DMS53 treated with DMSO at 0.1 percent for 48 hours (cell line): ENCODE results near the gene FNDC3B.
"Not testable (repeated sequence)": the region's sequence is repeated elsewhere in the genome, so short reads cannot be mapped to it uniquely, and the experiment has no call there.

Experiments used
- DNase-seq: peaks from one replicate; lab custom pipeline; 2025; ENCODE audit not compliant: unreplicated experiment; lab: John Stamatoyannopoulos, UW

FNDC3B gene

DNA sequence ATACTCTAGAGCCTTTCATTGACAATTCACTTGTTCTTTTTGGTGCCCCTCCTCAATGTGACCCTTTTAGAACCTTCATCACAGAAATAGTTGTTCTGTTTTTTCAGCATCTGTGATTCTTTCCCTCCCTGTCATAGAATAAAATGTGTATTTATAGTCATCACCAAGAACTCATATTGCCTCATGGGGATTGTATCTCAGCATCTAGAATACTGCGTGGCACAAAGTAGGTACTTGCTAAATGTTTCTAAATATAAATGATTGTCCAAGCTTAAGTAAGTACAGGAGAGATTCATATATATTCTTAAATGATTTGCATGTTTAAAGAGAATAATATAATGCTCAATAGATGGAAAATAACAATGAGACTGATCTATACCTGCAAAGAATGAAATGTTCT is 190.1 kb downstream of the FNDC3B start:
- DNase-seq, result no peak

DNA sequence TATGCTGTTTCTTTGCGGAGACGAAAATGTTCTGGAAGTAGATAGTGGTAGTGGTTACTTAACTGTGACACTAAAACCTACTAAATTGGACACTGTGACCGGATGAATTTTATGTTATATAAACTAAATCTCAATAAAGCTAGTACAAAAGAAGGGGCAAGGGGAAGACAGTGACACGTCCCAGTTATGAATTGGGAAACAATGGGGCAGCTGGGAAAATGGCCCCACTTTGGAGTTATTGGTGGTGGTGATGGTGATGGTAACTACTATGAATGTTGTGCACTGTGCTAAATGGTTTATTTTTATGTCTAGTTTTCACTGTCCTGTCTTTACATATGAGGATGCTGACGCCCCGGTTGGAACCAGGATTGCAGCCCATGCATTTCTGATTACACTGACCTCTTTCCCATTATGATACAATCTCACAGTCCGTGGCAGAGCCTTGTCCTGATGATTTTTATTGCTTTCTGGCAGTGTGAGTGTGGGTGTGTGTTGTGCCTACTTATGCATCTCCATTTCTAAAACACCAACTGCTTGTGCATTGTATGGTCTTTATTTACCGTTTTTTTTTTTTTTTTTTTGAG is 192.0 kb downstream of the FNDC3B start:
- DNase-seq, result no peak

DNA sequence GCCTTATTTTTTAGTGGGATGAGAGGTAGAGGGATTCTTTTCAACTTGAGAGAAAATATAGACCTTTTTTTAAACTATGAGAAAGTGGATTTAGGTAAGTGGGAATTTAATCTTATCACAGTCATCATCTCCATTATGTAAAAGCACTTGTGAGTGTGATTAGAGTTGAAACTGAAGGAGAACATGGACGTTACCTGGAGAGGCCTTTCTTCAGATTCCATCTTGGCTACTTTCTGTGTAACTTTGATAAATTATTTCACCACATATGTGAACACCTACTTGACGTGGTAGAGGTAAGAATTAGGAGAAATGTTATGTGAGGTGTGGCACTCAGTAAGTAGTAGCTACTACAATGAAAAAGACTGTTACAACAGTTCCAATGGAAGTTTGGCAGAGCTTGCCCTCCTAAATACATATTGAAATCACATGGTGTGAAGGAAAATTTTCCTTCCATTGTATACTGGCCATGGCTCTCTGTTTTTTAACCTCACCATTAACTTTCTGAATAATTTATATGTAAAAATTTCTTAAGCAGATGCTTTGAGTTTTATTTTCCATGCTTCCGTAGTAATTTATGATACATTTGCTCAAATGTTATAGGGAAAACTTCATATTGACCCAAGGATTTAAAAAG is 193.3 kb downstream of the FNDC3B start:
- no peak for DNase-seq

DNA sequence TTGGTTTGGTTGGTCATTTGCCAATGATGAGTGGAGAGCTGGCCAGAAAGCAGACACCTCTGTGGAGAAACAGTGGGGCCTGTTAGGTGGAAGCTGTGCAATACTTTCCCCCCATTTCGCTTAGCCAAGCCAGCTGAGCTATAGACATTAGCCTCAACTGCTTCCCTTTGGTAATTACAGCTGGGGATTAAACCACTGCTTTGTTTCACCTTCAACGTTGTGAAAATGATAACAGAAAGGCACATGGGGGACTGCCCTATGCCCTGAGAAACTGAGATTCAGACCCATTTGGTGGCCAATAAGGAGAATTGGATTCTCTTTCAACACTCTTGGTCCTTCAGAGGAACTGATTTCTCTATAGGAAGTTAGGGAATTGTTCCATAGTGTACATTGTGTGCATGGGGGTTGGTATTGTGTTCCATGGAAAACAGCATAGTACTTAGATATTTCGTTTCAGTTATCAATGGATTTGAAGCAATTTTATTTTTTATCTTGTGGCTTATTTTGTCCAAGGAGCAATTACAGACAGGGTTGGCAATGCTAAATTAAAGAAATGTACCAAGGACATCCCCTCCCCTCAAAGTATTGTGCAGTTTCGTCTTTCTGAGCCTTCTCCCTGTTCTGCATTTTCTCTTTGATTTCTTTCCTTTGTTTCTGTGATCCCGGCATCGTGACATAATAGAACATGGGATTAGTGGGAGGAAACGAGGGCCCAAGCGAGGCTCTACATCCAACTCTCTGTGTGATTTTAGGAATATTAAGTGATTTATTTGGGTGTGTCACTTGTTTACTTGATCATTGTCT is 194.3 kb downstream of the FNDC3B start:
- no peak for DNase-seq

DNA sequence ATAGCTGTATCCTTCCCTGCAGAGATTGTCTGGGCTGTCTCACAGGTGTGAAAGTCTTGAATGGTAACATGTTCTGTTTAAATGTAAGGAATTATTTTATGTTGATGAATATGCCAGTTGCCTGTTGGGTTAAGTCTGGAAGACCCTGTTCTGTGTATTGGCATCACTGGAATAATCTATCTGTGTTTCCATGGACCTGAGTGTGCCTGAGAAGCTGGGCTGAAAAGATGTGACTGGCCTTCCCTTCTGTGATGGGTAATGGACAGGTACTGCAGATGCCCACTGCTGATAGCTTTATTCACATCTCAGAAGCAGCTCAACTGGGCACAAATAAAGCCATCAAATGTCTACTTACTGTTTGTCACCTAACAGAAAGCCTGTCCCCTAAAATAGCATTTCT is 196.3 kb downstream of the FNDC3B start:
- DNase-seq, result no peak

DNA sequence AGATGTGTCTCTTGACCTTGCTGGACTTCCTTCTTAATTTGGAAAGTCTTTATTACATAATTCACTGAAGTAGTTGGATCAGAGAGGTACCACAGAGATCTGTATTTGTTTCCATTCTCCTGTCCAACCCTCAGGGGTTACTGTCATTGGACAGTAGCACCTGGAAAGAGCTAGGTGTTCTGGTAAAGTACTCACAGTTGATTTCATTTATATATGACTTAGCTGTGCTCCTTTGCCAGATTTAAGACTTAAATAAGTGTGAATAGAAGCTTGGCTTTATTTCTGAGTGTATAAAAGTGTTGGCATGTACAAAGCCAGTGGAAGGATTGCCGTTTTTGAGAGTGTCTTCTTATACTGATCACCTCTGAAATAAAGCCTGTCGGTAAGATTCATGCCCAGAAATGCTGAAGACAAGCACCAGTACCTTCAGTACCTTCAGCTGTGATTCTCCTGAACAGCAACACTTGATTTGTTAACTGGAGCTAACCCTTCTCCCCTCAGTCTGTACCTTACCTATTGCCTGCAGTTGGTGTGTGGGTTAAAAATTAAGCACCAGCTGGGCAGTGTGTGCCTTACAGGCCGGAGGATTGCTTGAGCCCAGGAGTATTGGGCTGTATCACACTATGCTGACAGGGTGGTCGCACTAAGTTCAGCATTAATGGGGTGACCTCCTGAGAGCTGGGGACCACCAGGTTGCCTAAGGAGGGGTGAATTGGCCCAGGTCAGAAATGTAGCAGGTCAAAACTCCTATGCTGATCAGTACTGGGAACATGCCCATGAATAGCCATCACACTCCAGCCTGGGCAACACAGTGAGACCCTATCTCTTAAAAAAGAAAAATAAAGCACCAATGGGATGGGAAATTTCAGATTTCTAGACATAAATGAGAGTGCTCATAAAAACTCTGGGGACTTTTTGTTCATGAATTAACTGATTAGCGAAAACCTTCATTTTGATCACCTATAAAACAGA is 197.7 kb downstream of the FNDC3B start:
- no peak for DNase-seq

DNA sequence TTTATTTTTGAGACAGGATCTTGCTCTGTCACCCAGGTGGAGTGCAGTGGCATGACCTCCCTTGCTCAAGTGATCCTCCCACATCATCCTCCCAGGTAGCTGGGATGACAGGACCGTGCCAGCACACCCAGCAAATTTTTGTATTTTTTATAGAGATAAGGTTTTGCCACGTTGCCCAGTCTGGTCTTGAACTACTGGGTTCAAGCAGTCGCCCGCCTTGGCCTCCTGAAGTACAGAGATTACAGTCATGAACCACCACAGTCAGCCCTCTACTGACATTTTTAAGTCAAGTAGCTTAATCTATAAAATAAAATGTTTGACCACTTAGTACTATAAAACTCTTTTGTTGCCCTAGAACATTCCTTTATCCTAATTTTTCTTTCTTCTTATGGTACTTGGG is 198.8 kb downstream of the FNDC3B start:
- DNase-seq, result no peak

DNA sequence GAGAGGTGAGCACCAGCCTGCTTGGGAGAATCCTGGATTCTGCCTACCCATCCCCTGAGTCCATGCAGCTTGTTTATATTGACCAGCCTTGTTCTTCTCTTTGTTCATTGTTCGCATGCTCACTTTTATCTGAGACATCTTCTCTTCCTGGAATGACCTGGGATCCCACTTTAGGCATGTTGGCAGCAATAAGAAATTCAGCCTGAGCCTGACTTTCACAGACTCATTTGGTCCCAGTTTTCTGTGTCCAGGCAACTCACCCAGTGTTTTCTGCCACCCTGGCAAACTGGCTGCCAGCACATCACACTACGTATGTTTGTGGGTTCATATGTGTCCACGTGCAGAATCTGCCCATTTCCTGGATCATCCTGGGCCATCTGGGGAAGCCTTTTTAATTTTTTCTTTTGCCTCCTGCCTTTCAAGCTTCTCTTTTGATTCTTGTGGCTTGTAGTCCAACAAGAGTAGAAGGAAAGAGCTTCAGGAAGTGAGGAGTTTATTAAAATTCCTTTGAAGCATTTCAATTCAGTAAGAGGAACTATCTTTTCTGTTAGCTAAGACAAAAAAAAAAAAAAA is 199.9 kb downstream of the FNDC3B start:
- DNase-seq, result no peak

DNA sequence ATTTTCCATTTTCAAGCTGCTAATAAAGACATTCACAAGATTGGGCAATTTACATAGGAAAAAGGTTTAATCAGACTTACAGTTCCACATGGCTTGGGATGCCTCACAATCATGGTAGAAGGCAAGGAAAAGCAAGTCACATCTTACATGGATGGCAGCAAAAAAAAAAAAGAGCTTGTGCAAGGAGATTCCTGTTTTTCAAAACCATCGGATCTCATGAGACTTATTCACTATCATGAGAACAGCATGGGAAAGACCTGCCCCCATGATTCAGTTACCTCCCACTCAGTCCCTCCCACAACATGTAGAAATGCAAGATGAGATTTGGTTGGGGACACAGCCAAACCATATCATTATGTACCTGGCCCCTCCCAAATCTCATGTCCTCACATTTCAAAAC is 202.0 kb downstream of the FNDC3B start:
- no peak for DNase-seq

DNA sequence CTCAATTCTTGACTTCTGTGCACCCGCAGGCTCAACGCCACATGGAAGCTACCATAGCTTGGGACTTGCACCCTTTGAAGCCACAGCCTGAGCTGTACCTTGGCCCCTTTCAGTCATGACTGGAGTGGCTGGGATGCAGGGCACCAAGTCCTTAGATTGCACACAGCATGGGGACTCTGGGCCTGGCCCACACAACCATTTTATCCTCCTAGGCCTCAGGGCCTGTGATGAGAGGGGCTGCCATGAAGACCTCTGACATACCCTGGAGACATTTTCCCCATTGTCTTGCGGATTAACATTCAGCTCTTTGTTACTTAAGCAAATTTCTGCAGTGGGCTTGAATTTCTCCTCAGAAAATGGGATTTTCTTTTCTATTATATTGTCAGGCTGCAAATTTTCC is 203.1 kb downstream of the FNDC3B start:
- DNase-seq, result not testable (repeated sequence)

DNA sequence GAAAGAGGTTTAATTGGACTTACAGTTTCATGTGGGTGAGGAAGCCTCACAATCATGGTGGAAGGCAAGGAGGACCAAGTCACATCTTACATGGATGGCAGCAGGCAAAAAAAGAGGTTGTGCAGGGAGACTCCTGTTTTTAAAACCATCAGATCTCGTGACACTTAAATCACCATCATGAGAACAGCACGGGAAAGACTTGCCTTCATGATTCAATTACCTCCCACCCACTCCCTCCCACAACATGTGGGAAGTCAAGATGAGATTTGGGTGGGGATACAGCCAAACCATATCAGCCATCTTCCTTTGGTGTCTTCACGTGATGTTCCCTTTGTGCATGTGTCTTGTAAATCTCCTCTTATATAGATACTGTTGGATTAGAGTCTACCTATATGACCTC is 204.0 kb downstream of the FNDC3B start:
- not testable (repeated sequence) for DNase-seq

DNA sequence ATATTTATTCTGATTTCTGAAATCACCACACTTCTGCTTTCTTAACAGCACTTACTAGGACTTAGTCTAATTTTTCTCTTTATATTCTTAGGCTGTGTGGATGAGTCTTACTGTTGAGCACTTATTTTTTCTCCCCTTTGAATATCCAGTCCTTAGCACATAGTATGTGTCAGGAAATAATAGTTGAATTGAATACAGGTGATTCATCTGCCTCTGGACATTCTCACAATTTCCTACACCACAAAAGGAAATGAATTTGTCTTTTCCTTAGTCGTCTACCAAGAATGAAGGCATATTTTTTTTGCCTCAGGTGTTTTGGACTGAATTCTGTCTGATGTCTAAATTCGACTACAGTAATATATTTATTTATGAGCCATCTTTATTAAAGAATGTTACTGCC is 204.6 kb downstream of the FNDC3B start:
- no peak for DNase-seq

DNA sequence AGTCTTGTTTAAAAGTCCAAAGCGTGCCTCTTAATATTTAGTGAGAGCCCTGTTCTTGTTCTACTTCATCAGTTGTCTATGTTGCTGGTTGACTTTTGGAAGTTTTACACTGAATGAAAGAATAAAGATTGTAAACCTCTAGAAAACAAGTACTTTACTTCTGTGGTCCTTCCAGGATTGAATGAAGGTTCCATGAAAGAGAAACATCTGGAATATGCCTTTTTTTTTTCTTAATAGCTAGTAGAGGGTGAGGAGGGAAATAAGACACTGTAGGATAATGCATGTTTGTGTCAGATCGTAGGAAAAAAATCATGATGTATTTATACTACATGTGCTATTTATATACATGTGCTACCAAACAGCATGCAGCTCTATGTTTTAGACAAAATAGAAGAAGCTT is 205.9 kb downstream of the FNDC3B start:
- DNase-seq, result no peak

DNA sequence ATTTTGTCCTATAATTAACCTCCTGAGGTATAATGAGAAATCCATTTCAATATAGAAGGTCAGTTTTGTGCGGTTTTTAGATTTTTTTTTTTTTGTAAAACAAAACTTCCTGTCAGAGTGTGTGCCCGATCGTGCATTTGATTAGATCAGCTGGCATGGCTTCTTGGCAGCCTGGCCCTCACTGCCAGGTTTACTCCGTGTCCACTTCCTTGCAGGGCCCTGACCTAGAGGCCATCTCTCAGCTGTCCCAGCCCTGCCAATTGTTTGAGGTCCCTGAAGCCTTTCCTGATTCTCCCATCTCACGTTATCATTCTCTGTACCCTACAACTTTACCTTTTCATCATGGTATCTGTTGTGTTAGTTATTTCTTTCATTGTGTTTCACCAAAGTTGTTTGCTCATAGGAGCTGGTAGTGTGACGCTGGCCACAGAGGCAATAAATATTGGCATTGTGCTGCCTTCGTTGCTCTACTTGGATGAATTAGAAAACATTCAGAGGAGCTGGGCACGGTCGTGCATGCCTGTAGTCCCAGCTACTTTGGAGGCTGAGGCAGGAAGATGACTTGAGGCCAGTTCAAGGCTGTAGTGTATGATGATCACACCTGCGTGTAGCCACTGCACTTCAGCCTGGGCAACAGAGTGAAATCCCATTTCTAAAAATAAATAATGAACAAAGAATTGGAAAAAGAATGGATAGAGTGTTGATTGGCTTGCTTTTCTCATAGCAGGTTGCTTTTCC is 206.9 kb downstream of the FNDC3B start:
- no peak for DNase-seq

DNA sequence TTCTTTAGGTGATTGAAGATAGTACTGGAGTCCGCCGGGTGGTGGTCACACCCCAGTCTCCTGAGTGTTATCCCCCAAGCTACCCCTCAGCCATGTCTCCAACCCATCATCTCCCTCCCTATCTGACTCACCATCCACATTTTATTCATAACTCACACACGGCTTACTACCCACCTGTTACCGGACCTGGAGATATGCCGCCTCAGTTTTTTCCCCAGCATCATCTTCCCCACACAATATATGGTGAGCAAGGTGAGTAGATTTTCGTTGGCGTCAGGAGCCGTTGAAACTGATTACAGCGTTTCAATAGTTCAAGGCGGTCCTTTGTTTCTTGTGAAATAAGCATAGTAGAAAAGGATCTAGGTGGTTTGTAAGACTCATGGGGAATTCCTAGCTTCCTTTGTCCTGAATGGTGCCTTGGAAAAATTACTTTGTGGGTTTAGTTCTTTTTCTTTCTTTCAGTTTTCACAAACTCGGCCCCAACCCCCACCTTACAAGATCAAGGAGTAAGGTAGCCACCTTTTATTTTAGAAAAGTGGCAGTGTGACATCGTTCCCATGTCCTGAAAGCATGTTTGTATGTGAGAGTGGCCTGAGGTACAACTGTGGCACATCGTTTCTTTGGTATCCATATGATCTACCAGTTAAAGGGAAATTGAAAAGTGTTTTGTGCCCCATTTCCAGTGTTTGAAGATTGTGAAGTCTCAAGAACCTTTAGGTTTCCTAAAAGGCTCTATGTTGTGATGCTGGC is 208.3 kb downstream of the FNDC3B start:
- no peak for DNase-seq

DNA sequence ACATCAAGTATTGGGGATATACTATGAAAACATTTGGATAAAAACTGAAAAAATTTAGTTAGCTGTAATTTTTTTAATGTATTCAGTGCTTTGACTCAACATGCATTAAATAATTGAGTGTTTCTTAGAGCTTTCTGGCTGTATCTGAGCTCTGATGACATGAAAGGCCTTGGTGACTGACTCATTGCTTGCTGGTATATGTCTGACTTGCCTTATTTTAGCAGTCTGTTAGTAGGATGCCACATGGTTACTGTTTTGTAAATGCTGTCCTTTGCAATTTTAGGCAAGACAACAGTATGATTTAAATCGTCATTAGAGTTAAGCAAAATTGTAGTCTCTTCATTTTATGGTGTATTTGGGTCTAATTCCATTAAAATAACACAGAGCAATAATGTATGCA is 209.7 kb downstream of the FNDC3B start:
- no peak for DNase-seq

DNA sequence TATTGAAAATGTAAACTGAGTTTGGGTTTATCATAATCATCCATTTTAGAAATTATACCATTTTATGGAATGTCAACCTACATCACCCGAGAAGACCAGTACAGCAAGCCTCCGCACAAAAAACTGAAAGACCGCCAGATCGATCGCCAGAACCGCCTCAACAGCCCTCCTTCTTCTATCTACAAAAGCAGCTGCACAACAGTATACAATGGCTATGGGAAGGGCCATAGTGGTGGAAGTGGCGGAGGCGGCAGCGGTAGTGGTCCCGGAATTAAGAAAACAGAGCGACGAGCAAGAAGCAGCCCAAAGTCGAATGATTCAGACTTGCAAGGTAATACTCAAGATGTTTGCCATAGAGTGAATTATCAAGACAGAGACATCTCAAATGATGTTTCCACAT is 211.8 kb downstream of the FNDC3B start:
- no peak for DNase-seq

DNA sequence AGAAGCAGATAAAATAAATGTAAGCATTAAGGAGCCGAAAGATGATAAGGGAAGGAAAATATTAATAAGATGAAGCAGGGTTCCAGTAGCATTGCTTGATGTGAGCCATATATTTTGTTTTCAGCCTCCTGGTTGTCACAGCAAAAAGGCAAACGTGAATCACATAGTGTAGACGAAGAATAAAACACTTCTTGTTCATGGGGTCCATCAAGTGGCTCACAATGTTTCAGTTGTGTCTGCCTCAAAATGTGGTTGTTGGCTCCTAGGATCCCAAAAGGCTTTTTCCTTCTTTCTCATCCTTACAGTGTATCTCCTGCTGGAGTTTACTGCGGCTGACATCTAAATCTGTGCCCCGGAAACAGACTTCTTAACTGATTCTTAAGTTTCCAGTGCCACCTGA is 213.8 kb downstream of the FNDC3B start:
- DNase-seq, result no peak

DNA sequence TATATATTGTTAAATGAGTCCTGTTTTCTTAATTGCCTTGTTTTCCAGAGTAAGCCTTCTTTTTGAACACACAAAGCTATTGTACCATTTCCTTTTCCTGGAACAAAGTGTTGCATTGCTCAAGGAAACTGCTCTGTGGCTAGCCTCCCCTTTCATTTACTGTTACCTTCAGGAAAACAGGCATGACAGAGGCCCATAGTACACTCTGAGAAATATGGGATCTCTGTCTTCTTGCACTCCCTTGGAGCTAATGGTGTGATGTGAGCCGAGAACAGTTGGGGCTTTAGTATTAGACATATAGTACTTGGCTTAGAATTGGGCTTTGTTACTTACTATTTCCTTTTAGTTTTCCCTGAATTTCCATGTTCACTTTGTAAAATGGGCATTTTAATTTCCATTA is 215.2 kb downstream of the FNDC3B start:
- DNase-seq, result no peak

DNA sequence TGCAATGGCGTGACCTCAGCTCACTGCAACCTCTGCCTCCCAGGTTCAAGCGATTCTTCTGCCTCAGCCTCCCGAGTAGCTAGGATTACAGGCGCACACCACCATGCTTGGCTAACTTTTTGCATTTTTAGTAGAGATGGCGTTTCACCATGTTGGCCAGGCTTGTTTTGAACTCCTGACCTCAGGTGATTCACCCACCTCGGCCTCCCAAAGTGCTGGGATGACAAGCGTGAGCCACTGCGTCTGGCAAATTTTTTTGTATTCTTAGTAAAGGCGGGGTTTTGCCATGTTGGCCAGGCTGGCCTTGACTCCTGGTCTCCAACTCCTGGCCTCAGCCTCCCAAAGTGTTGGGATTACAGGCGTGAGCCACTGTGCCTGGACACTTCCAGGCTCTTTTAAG is 215.9 kb downstream of the FNDC3B start:
- DNase-seq, result not testable (repeated sequence)
